ENCODE data around the gene PCK1. TPM values are rescaled to one million over a fixed set of nuclear protein-coding genes. Genes with fewer than 3 reads are reported as not detected.
"Not testable (repeated sequence)": the region's sequence is repeated elsewhere in the genome, so short reads cannot be mapped to it uniquely, and the experiment has no call there.

Gene PCK1
- total RNA-seq = not detected

DNA sequence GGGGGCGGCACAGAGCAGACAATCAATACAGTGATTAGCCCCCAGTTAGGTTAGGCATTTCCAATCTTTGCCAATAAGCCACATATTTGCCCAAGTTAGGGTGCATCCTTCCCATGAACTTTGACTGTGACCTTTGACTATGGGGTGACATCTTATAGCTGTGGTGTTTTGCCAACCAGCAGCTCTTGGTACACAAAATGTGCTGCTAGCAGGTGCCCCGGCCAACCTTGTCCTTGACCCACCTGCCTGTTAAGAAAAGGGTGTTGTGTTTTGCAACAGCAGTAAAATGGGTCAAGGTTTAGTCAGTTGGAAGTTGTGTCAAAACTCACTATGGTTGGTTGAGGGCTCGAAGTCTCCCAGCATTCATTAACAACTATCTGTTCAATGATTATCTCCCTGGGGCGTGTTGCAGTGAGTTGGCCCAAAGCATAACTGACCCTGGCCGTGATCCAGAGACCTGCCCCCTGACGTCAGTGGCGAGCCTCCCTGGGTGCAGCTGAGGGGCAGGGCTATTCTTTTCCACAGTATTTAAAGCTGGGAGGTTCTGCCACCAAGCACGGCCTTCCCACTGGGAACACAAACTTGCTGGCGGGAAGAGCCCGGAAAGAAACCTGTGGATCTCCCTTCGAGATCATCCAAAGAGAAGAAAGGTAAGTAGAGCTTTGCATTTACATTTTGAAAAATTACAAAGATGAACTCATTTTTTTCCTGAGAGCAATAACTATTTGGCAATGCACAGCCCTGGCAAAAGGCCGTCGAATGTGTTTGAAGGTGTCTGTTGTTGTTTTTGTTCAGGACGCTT, at the start of gene PCK1:
Gene PCK1, plus strand, starts transcription at position 557 of the 802 bp plus-strand sequence. CDS start 302 bp downstream, outside the sequence.
- H3K27me3 ChIP-seq (ENCODE audit: insufficient read depth, low read length) = no peaks in the 10 kb centered on the region
- no peaks in the 10 kb centered on the region for H3K4me1 ChIP-seq (ENCODE audit: insufficient read depth, low read length)
- H3K4me3 ChIP-seq (ENCODE audit: low read length) = no peak within 1 kb of the TSS
- H3K9me3 ChIP-seq (ENCODE audit: low read depth, low read length) = no peaks in the 10 kb centered on the region

GRCh38 chr20:57511709-57512108, 49.2 kb upstream of the PCK1 start:
- not testable (repeated sequence) for H3K4me1 ChIP-seq (ENCODE audit: insufficient read depth, low read length); H3K9me3 ChIP-seq (ENCODE audit: low read depth, low read length); H3K4me3 ChIP-seq (ENCODE audit: low read length)
- peaks cover 34% of the 10 kb centered on the region for H3K27me3 ChIP-seq (ENCODE audit: insufficient read depth, low read length)

DNA sequence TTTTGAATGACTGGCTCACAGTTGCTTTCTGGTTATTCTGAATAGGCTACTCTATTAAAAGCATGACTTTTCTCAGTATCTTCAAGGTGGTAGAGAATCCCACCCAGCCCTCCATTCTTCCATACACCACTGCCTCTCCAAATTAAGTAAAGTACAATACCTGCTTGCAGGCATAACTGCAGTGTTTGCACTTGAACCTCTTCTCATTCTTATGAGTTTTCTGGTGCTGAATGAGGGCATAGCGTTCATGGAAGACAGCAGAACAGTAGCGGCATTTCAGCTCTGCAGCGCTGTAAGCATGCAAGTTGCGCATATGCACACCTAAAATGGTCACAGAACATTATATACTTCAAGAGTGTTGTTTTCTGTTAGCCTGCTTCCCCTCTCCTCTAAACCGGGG, 48.5 kb upstream of the PCK1 start:
- Histone ChIP-seq H3K4me3 (ENCODE audit: low read length) (no peak overlapping the region), H3K4me1 (ENCODE audit: insufficient read depth, low read length) (no peaks in the 10 kb centered on the region), H3K9me3 (ENCODE audit: low read depth, low read length) (no peaks in the 10 kb centered on the region), H3K27me3 (ENCODE audit: insufficient read depth, low read length) (peaks cover 27% of the 10 kb centered on the region)

DNA sequence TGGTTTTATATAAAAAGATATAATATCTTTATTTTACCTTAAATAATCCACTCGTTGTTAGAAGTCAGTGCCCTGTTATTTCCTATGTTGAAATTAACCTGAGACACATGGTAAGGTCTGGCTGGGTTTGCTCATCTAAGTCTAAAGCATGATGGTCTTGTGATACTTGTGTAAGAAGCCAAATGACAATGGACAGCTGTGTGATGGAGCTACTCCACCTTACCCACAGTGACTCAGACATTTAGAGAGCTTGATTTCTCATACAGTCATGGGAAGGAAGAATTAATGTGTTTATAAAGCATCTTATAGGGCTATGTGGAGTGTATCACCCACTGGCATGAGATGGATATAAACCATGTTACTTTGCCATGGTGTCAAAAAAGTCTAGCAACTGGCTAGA, 47.7 kb upstream of the PCK1 start:
- no peak overlapping the region for H3K4me3 ChIP-seq (ENCODE audit: low read length)

DNA sequence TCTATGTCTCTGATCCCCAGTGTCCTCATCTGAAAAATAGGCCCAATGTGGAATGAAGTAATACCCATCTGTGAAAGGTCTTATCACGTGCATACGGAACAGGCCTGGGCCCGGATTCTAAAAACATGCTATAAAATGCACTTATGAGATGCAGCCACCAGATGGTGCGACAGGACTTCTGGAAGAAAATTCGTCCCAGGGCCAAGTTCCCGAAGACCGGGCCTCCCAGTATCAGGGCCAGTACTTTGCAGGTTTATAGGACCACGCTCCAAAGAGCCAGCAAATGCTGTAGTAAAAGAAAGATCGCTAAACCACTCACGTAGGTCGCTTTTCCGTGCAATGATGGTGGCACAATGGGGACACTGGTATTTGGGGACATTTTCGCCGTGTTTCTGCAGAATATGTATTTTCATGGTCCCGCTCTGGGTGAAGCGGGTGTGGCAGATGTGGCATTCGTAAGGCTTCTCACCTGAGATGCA, 46.6 kb upstream of the PCK1 start:
- H3K4me3 ChIP-seq (ENCODE audit: low read length) = no peak overlapping the region
- H3K9me3 ChIP-seq (ENCODE audit: low read depth, low read length) = no peaks in the 10 kb centered on the region
- peaks cover 11% of the 10 kb centered on the region for H3K27me3 ChIP-seq (ENCODE audit: insufficient read depth, low read length)
- no peaks in the 10 kb centered on the region for H3K4me1 ChIP-seq (ENCODE audit: insufficient read depth, low read length)

More for the DNA sequence above, 47.7 kb upstream of the PCK1 start:
- Histone ChIP-seq H3K9me3 (ENCODE audit: low read depth, low read length) (no peaks in the 10 kb centered on the region), H3K4me1 (ENCODE audit: insufficient read depth, low read length) (no peaks in the 10 kb centered on the region), H3K27me3 (ENCODE audit: insufficient read depth, low read length) (peaks cover 21% of the 10 kb centered on the region)

- Histone ChIP-seq H3K9me3 (ENCODE audit: low read depth, low read length) (no peaks in the 10 kb centered on the region), H3K4me3 (ENCODE audit: low read length) (no peak overlapping the region), H3K27me3 (ENCODE audit: insufficient read depth, low read length) (no peaks in the 10 kb centered on the region), H3K4me1 (ENCODE audit: insufficient read depth, low read length) (no peaks in the 10 kb centered on the region)
Measured at GRCh38 chr20:57517904-57518303, 43.0 kb upstream of the PCK1 start.

GRCh38 chr20:57522380-57523140, 38.4 kb upstream of the PCK1 start:
- no peaks in the 10 kb centered on the region for H3K4me1 ChIP-seq (ENCODE audit: insufficient read depth, low read length)
- H3K9me3 ChIP-seq (ENCODE audit: low read depth, low read length) = no peaks in the 10 kb centered on the region
- H3K4me3 ChIP-seq (ENCODE audit: low read length) = no peak overlapping the region
- H3K27me3 ChIP-seq (ENCODE audit: insufficient read depth, low read length) = no peaks in the 10 kb centered on the region

GRCh38 chr20:57523782-57524181, 37.1 kb upstream of the PCK1 start:
- H3K4me1 ChIP-seq (ENCODE audit: insufficient read depth, low read length) = no peaks in the 10 kb centered on the region
- no peaks in the 10 kb centered on the region for H3K27me3 ChIP-seq (ENCODE audit: insufficient read depth, low read length)
- no peaks in the 10 kb centered on the region for H3K9me3 ChIP-seq (ENCODE audit: low read depth, low read length)
- no peak overlapping the region for H3K4me3 ChIP-seq (ENCODE audit: low read length)

DNA sequence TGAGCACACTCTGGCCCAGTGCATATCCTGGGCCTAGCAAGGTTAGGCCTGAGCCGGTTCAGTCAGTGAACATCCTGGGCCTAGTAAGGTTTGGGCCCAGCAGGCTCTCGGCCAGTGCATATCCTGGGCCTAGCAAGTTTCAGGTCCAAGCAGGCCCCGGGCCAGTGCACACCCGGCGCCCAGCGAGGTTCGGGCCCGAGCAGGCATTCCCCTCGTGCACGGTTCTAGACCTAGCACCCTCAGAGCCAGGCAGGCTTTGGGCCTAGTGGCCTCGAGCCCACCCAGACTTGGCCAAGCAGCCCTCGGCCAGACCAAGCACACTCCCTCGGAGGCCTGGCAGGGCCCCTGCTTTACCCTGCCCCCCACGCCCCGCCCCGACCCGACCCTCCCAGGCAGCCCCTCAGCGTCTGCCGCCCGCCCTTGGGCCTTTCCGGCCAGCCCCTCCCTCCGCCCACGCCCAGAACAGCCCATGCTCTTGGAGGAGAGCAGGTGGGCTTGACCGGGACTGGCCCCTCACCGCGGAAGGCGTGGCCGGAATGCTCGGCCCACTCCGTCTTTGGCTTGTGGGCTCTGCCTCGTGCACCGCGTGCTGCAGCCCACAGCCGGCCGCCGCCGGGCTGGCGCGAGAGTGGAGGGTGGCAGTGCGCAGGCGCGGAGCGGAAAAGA, 36.3 kb upstream of the PCK1 start, which contains the start of gene CTCFL:
Gene CTCFL, minus strand, starts transcription at position 630 of the 666 bp plus-strand sequence. CDS start 935 bp downstream, outside the sequence.
- Histone ChIP-seq H3K4me3 (ENCODE audit: low read length) (no peak within 1 kb of the TSS), H3K9me3 (ENCODE audit: low read depth, low read length) (no peaks in the 10 kb centered on the region), H3K4me1 (ENCODE audit: insufficient read depth, low read length) (no peaks in the 10 kb centered on the region), H3K27me3 (ENCODE audit: insufficient read depth, low read length) (no peaks in the 10 kb centered on the region)

DNA sequence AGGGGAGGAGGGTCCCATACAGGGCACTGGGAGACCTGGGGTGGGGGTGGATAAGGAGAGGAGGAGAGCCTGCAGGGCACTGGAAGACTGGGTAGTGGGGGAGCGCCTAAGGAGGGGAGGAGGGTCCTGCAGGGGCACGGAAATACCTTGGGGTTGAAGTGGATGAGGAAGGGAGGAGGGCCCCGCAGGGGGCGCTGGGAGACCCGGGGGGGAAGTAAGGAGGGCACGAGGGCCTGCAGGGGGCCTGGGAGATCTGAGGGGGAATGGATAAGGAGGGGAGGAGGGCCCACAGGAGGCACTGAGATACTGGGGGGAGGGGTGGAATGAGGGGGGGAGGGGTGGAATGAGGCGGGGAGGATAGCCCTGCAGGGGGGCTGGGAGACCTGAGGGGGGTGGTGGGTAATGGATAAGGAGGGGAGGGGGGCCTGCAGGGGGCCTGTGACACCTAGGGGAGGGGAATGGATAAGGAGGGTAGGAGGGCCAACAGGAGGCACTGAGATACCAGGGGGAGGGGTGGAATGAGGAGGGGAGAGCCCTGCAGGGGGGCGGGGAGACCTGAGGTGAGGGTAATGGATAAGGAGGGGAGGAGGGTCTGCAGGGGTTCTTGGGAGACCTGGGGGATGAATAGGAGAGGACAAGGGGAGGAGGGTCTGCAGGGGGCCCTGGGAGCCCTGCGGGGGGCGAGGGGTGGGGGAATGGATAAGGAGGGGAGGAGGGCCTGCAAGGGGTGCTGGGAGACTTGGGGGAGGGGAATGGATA, 35.4 kb upstream of the PCK1 start:
- Histone ChIP-seq H3K27me3 (ENCODE audit: insufficient read depth, low read length) (no peaks in the 10 kb centered on the region), H3K4me3 (ENCODE audit: low read length) (no peak overlapping the region), H3K4me1 (ENCODE audit: insufficient read depth, low read length) (no peaks in the 10 kb centered on the region), H3K9me3 (ENCODE audit: low read depth, low read length) (no peaks in the 10 kb centered on the region)

GRCh38 chr20:57526087-57526884, 34.6 kb upstream of the PCK1 start:
- Histone ChIP-seq H3K27me3 (ENCODE audit: insufficient read depth, low read length) (no peaks in the 10 kb centered on the region), H3K9me3 (ENCODE audit: low read depth, low read length) (no peaks in the 10 kb centered on the region), H3K4me3 (ENCODE audit: low read length) (no peak overlapping the region), H3K4me1 (ENCODE audit: insufficient read depth, low read length) (no peaks in the 10 kb centered on the region)

DNA sequence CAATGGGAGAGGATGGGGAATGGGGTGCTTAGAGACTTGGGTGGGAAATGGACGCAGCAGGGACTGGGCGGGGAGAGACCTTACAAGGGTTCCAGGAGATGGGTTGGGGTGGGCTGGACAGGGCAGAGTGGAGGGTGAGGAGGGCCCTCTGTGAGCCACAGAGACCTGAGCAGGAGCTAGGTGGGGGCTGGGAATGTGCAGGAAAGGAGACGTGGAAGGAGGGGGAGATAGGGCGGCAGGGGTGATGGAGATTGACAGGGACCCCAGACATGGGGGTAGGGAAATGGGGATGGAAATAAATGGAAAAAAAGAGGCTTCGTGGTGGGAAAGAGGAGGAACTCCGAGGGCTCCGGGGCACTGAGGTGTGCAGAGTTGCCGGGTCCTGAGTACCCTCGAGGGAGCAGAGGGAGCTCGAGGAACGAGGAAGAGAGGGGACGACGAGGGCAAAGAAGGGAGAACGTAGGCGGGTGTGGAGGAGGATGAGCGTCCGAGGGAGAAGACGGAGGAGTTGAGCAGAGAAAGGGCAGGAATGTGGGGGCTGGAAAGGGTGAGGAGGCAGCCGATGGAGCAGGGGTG, 33.9 kb upstream of the PCK1 start:
- Histone ChIP-seq H3K9me3 (ENCODE audit: low read depth, low read length) (no peaks in the 10 kb centered on the region), H3K4me1 (ENCODE audit: insufficient read depth, low read length) (no peaks in the 10 kb centered on the region), H3K4me3 (ENCODE audit: low read length) (no peak overlapping the region), H3K27me3 (ENCODE audit: insufficient read depth, low read length) (no peaks in the 10 kb centered on the region)

- Histone ChIP-seq H3K27me3 (ENCODE audit: insufficient read depth, low read length) (no peaks in the 10 kb centered on the region), H3K9me3 (ENCODE audit: low read depth, low read length) (no peaks in the 10 kb centered on the region), H3K4me1 (ENCODE audit: insufficient read depth, low read length) (no peaks in the 10 kb centered on the region), H3K4me3 (ENCODE audit: low read length) (no peak overlapping the region)
Measured at GRCh38 chr20:57527728-57528127, 33.2 kb upstream of the PCK1 start.

Data from mononuclear cell (primary cell).